K562 (cell line): ENCODE data around the gene CEP72. TPM values are rescaled to one million over a fixed set of nuclear protein-coding genes. Genes with fewer than 3 reads are reported as not detected.
"Not testable (repeated sequence)": the region's sequence is repeated elsewhere in the genome, so short reads cannot be mapped to it uniquely, and the experiment has no call there.

ENCODE experiments used
- ATAC-seq: fragments of 200-7000 bp; cut with Tn5 transposase; 3 replicates; pipeline ENCODE4 v1.9.1; 2020; ENCODE audit warnings: moderate library complexity
- BruUV-seq: library from RNA; stranded (reverse); fragments of 400-500 nt; replicated peaks from 2 replicates; lab custom pipeline; 2021; lab: Mats Ljungman, UMichigan
- CTCF ChIA-PET: fragments of 300-600 bp; formaldehyde crosslinking; extraction: SDS; loops from one replicate; lab custom pipeline; 2021; ENCODE audit warnings: low intra/inter-chr PET ratio; lab: Yijun Ruan, JAX
- POLR2A ChIA-PET: fragments of 300-600, 350-650 bp; sonication (Branson Sonifier 250); formaldehyde crosslinking; extraction: SDS; loops from one replicate; lab custom pipeline; 2021; ENCODE audit warnings: antibody characterized with exemption, inconsistent platforms; lab: Yijun Ruan, JAX
- DNase-seq, 4 experiments: peaks; one replicate each; pipeline versions ENCODE4 v3.0.0 to v3.0.0-alpha.2; 2011 to 2018; ENCODE audit warnings: low spot score in 3 of 4, mixed read lengths in 3 of 4; ENCODE audit errors: extremely low read depth in 1 of 4
- FAIRE-seq: peaks from 2 replicates; lab custom pipeline; 2011; peaks lifted over from hg19 to GRCh38; lab: Jason Lieb, UNC
- H2AFZ ChIP-seq: 2 replicates; pipeline ENCODE4 v1.6.0; 2011; ENCODE audit warnings: low read depth, low read length, control low read depth, inconsistent platforms
- H3K27ac ChIP-seq: fragments of 200-600 bp; 3 replicates; pipeline ENCODE4 v1.8.0; 2011; ENCODE audit warnings: low read depth, mild to moderate bottlenecking, control low read depth, inconsistent platforms, low read length, moderate library complexity, mixed read lengths; ENCODE audit errors: extremely low read depth
- H3K27me3 ChIP-seq, 2 experiments: fragments of 300-600 bp in 1 of 2; 2 replicates in 1 of 2; 3 replicates in 1 of 2; pipeline versions ENCODE4 v1.6.0 to v1.8.0; 2011; ENCODE audit warnings: inconsistent platforms in 2 of 2, low read length in 2 of 2, mild to moderate bottlenecking in 1 of 2, mixed read lengths in 1 of 2, moderate library complexity in 1 of 2; ENCODE audit not compliant: control insufficient read depth in 2 of 2, insufficient read depth in 2 of 2
- H3K36me3 ChIP-seq: fragments of 300-600 bp; 3 replicates; pipeline ENCODE4 v1.8.0; 2011; ENCODE audit warnings: mild to moderate bottlenecking, low read length, inconsistent platforms; ENCODE audit not compliant: control insufficient read depth, insufficient read depth
- H3K4me1 ChIP-seq, 2 experiments: fragments of 200-600 bp in 1 of 2; replicated peaks in 1 of 2; 2 replicates in 1 of 2; 3 replicates in 1 of 2; pipeline versions ENCODE4 v1.5.1 to v1.8.0; 2011; ENCODE audit warnings: inconsistent platforms in 2 of 2, low read length in 2 of 2, mild to moderate bottlenecking in 1 of 2, mixed read lengths in 1 of 2, moderate library complexity in 1 of 2; ENCODE audit not compliant: control insufficient read depth in 2 of 2, insufficient read depth in 2 of 2
- H3K4me2 ChIP-seq: 2 replicates; pipeline ENCODE4 v1.6.1; 2011; ENCODE audit warnings: low read length, control low read depth, inconsistent platforms, mixed read lengths; ENCODE audit not compliant: insufficient read depth
- H3K4me3 ChIP-seq: fragments of 200-600 bp; sonication (generic), shearing (Covaris generic); 2 replicates; pipeline ENCODE4 v1.5.1; 2016; ENCODE audit warnings: control low read depth, inconsistent platforms
- H3K79me2 ChIP-seq: fragments of 200-600 bp; 3 replicates; pipeline ENCODE4 v1.8.0; 2011; ENCODE audit warnings: low read length, inconsistent platforms; ENCODE audit not compliant: control insufficient read depth, insufficient read depth
- H3K9ac ChIP-seq, 2 experiments: 2 replicates each; pipeline versions ENCODE4 v1.6.0 to v1.6.1; 2011; ENCODE audit warnings: low read depth in 2 of 2, low read length in 2 of 2, control low read depth in 1 of 2, inconsistent platforms in 1 of 2, mild to moderate bottlenecking in 1 of 2, mixed read lengths in 1 of 2; ENCODE audit not compliant: insufficient read depth in 1 of 2
- H3K9me1 ChIP-seq: one replicate; pipeline ENCODE4 v1.6.0; 2011; ENCODE audit warnings: inconsistent platforms, mild to moderate bottlenecking, low read length, moderate library complexity; ENCODE audit not compliant: control insufficient read depth, insufficient read depth
- H3K9me3 ChIP-seq: replicated peaks from 2 replicates; pipeline ENCODE4 v1.5.1; 2011; ENCODE audit warnings: low read depth, low read length, inconsistent platforms; ENCODE audit not compliant: control insufficient read depth, insufficient read depth
- H4K20me1 ChIP-seq: replicated peaks from 2 replicates; pipeline ENCODE4 v1.6.1; 2011; ENCODE audit warnings: low read length, inconsistent platforms, mixed read lengths; ENCODE audit not compliant: control insufficient read depth, insufficient read depth
- CBX1 ChIP-seq: sonication (generic); IDR thresholded peaks from 2 replicates; pipeline ENCODE4 v1.6.1; 2016; ENCODE audit warnings: antibody characterized with exemption, low read depth, mild to moderate bottlenecking
- POLR2B ChIP-seq: fragments of 450-650 bp; IDR thresholded peaks from 2 replicates; pipeline ENCODE4 v1.6.1; 2018; ENCODE audit warnings: low read depth; ENCODE audit not compliant: partially characterized antibody
- ZNF23 ChIP-seq: fragments of 250-450 bp; sonication (Bioruptor Pico); IDR thresholded peaks from 2 replicates; pipeline ENCODE4 v1.4.0; 2020; ENCODE audit warnings: mild to moderate bottlenecking
- ZNF324 ChIP-seq: fragments of 250-450 bp; sonication (Bioruptor Pico); IDR thresholded peaks from 2 replicates; pipeline ENCODE4 v1.4.0; 2020; ENCODE audit warnings: mild to moderate bottlenecking
- WGBS: fragments of 100-300 bp; shearing (Covaris generic); methylation state at CpG from one replicate; pipeline ENCODE4 v1.1.6; 2016; ENCODE audit warnings: low coverage, mixed read lengths; ENCODE audit not compliant: insufficient coverage; ENCODE audit errors: missing lambda C conversion rate; 5-methylcytosine and 5-hydroxymethylcytosine counted together
- in situ Hi-C: fragments of 300-500 bp; cut with MboI; formaldehyde crosslinking; loops from 4 replicates; pipeline ENCODE4 v1.15.0; 2018; ENCODE audit warnings: inconsistent platforms, mixed read lengths
- intact Hi-C: fragments of 100-400 bp; cut with micrococcal nuclease; formaldehyde crosslinking; loops from 2 replicates; pipeline ENCODE4 v1.14.2; 2022
- polyA plus RNA-seq, 8 experiments: library from polyadenylated mRNA; depleted of rRNA in 4 of 8; stranded (reverse) in 5 of 8; unstranded in 3 of 8; fragments of >200 nt; fragmentation: Nextera tagmentation in 2 of 8; fragmentation: Illumina TruSeq in 1 of 8; extraction: Ambion mirVana in 2 of 8; extraction: Trizol in 1 of 8; gene quantifications; 2 replicates each; pipeline versions ENCODE4 v1.2.1 to v1.2.3, GENCODE V29; 2011 to 2014; ENCODE audit warnings: inconsistent platforms in 1 of 8, missing spikeins in 1 of 8
- total RNA-seq, 7 experiments: library from RNA; depleted of rRNA in 6 of 7; stranded (reverse); fragments of >200 nt in 6 of 7; fragmentation: Illumina TruSeq in 2 of 7; extraction: Trizol in 2 of 7; gene quantifications; 2 replicates each; pipeline versions ENCODE4 v1.2.1 to v1.2.3, GENCODE V29; 2011 to 2021; ENCODE audit warnings: low replicate concordance in 1 of 7

Gene CEP72
- total and polyA plus RNA-seq, 9 of the 15 experiments (the other 6 are each of a cell fraction or from before 2014, with no cell fraction given): 0.89 to 38.1 (median 14.2) TPM

DNA sequence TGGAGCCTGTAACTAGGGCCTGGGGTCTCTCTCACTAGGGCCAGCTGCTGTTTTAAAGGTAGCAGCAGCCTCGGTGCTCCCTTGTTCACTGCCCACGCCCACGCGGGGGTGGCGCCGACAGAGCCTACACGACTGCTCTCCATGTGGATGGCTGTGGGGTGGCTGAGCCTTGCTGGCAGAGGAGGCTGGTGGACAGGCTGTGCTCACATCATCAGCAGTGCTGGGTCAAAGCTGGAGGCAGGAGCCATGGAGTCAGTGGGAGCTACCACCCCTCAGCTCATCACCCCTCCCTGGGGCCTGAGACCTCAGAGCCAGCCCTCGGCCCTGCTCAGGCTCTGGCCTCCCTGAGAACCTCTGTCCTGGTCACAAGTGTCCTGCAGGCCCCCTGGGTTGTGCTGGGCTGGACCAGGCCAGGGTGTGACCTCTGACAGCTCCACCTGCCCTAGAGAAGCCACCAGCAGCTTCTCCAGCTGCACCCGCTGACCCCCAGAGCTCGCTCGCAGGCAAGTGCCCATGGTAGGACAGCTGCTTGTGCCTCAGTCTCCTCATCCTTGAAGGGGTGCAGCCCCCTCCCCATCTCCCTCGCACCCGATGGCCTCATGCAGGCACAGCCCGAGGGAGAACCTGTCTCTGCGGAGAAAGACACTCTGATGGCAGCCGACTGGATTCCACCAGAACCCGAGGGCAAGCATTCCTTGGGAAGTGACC is 70.7 kb downstream of the CEP72 start:
- intact Hi-C loops: loop anchor here (5.0 kb wide), 1 partner anchor 89 kb away; no protein-coding TSS in a partner anchor
- not testable (repeated sequence) for H3K9me3 ChIP-seq
- 6% methylated on average over 17 of the region's 17 CpGs for WGBS

DNA sequence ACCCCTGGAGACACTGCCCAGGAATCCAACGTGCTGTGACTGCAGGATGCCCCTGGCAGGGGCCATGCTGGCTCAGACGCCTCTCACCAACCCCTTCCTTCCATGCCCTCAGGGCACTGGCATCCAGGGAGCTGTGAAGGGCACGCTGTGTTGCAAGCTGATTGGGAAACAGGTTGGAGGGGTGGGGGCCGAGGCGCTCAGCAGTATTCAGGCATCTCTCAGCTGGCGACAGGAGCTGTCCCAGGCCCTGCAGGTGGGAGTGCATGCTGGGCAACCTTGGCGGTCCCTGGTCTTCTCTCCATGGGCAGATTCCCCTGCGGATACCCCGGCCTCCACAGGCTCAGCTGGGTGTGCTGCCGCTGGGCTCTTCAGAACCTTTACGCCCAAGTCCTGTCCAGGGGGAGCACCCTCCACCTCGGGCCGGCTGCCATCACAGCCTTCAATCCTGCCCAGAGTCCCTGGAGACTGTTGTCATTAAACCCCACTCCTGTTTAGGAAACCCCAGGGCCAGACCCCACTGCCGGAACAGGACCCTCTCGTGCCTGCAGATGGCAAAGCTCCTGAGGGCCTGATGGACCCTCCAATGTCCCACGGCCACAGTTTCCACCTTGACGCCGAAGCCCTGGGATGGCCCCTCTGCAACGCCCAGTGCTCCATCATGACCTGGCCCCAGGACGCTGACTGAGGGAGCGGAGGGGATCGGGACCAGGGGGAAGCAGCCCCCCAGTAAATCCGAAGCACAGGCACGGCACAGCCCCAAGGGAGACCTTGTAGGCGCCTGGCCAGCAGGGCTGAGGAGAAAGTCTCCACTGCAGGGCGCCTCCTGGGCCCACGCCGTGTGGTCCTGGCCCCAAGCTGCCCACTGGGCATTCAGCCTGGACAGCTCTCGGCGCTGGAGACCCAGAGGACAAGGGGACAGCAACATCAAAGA is 71.7 kb downstream of the CEP72 start:
- H2AFZ ChIP-seq: no peak overlapping the region
- no peak overlapping the region for H3K27ac ChIP-seq
- intact Hi-C loops: loop anchor here (5.0 kb wide), 1 partner anchor 88 kb away; no protein-coding TSS in a partner anchor
- TF ChIP-seq POLR2B (no peak), CBX1 (no peak), ZNF23 (CRISPR knock-in tag) (no peak), ZNF324 (CRISPR knock-in tag) (no peak)
- TF ChIP-seq, all 486 proteins: peak for 0
- no peaks in the 10 kb centered on the region for H3K36me3 ChIP-seq
- no peaks in the 10 kb centered on the region for H3K79me2 ChIP-seq
- ATAC-seq: no peak
- no peaks in the 10 kb centered on the region for H3K9me3 ChIP-seq
- H4K20me1 ChIP-seq: 0 out of 2 replicates have a peak, but pooled peaks cover 6% of the 10 kb centered on the region
- DNase-seq: no peak
- ChIA-PET CTCF (no interaction called here), POLR2A (no interaction called here)
- H3K4me3 ChIP-seq: no peak overlapping the region
- in situ Hi-C loops: no loop called here
- no peak overlapping the region for H3K4me2 ChIP-seq
- no peaks in the 10 kb centered on the region; a peak in 1 of 5 replicates for H3K4me1 ChIP-seq
- peaks cover 7 to 34% of the 10 kb centered on the region in 2 experiments; a peak in 4 of 5 replicates for H3K27me3 ChIP-seq
- no peak for FAIRE-seq
- no TSS peak for BruUV-seq
- H3K9me1 ChIP-seq: no peaks in the 10 kb centered on the region
- H3K9ac ChIP-seq: no peak overlapping the region; a peak in 1 of 4 replicates
- WGBS: 3% methylated on average over 29 of the region's 30 CpGs

More for the DNA sequence above, 70.7 kb downstream of the CEP72 start:
- in situ Hi-C loops, H3K4me3 ChIP-seq, H3K4me2 ChIP-seq, H3K27ac ChIP-seq, CTCF ChIA-PET, H2AFZ ChIP-seq, H3K9me1 ChIP-seq, DNase-seq, H3K79me2 ChIP-seq, FAIRE-seq, H3K9ac ChIP-seq, H3K4me1 ChIP-seq, H3K36me3 ChIP-seq, BruUV-seq, H4K20me1 ChIP-seq: not testable (repeated sequence)
- ATAC-seq: peak; percentile 10; the same call in 2 of the 3 replicates
- peaks cover 7 to 34% of the 10 kb centered on the region in 2 experiments; a peak in 4 of 5 replicates for H3K27me3 ChIP-seq
- POLR2A ChIA-PET: interaction anchor here (0.6 kb wide), 1 partner anchor 178 kb away, joined by 3 read pairs; no protein-coding TSS in a partner anchor
